Right lobe of liver (tissue), 6 donors: ENCODE results near the gene FKBP5. TPM values are rescaled to one million over a fixed set of nuclear protein-coding genes. Genes with fewer than 3 reads are reported as not detected.

ENCODE experiments used
- ATAC-seq, 4 donors: fragments of 200-7000 bp; cut with Tn5 transposase; one replicate each; pipeline ENCODE4 v1.9.1; 2020; ENCODE audit warnings: mild to moderate bottlenecking in 4 of 4, moderate library complexity in 4 of 4
- DNase-seq, 3 donors: peaks; one replicate each; pipeline ENCODE4 v3.0.0-alpha.2; 2020
- H3K27ac ChIP-seq, 3 donors: fragments of 200-600 bp; one replicate each; pipeline ENCODE4 v1.8.0; 2022
- H3K27me3 ChIP-seq, 2 donors: fragments of 200-600 bp; one replicate each; pipeline ENCODE4 v1.8.0; 2022
- H3K36me3 ChIP-seq, 4 donors: fragments of 200-600 bp; sonication (generic) in 1 of 4; one replicate each; pipeline versions ENCODE4 v1.5.1 to v1.8.0; 2017 to 2022; ENCODE audit warnings: control low read depth in 1 of 4
- H3K4me1 ChIP-seq, 4 donors: fragments of 200-600 bp; sonication (generic) in 1 of 4; one replicate each; pipeline versions ENCODE4 v1.5.1 to v1.8.0; 2017 to 2022; ENCODE audit warnings: control low read depth in 1 of 4
- H3K4me3 ChIP-seq, 3 donors: fragments of 200-600 bp; one replicate each; pipeline ENCODE4 v1.8.0; 2022
- H3K9me3 ChIP-seq, 4 donors: fragments of 200-600 bp; sonication (generic) in 1 of 4; one replicate each; pipeline versions ENCODE4 v1.5.1 to v1.8.0; 2017 to 2022; ENCODE audit warnings: control low read depth in 1 of 4
- POLR2A ChIP-seq: fragments of 450-650 bp; IDR thresholded peaks from one replicate; pipeline ENCODE4 v1.6.1; 2017; ENCODE audit warnings: antibody characterized with exemption, mild to moderate bottlenecking
- WGBS: methylation state at CpG from one replicate; pipeline ENCODE4 v1.1.6; 2018; ENCODE audit warnings: low coverage, low lambda C conversion rate; ENCODE audit not compliant: insufficient coverage; ENCODE audit errors: missing lambda C conversion rate; 5-methylcytosine and 5-hydroxymethylcytosine counted together
- intact Hi-C, 2 donors: fragments of 100-400 bp; cut with DNase I; formaldehyde crosslinking; loops; one replicate each; pipeline versions ENCODE4 v1.11.2 to v1.14.1; 2022
- total RNA-seq, 6 experiments: library from RNA; depleted of rRNA in 2 of 6; stranded (reverse); fragments of >200 nt in 2 of 6; fragmentation: NEBNext Ultra II Directional in 3 of 6; extraction: Animal tissue kit (Norgen Biotek cat#: 25700) in 3 of 6; gene quantifications; one replicate each; pipeline versions ENCODE4 v1.1.0 to v1.2.4, GENCODE V29; 2016 to 2023
- TF ChIP-seq, protein P1 (sequence below), 4 donors: fragments of 200-600 bp in 3 of 4; fragments of 450-650 bp in 1 of 4; IDR thresholded peaks; one replicate each; pipeline versions ENCODE4 v1.5.1 to v1.8.0; 2016 to 2022; ENCODE audit warnings: antibody characterized with exemption in 4 of 4, mild to moderate bottlenecking in 2 of 4
- donor health status: DM: no; HTN: yes; CAD: no.
- donor health status: DM: no; HTN: no; CAD: no.
- donor health status: DM: no; HTN: no; CAD: no.
- donor health status: DM: no; HTN: yes; CAD: no.
- donor health status: DM: no; HTN: yes; CAD: no.

Gene FKBP5
- total RNA-seq, 6 experiments from 2014 or later: 36.1 to 387 (median 111) TPM

DNA sequence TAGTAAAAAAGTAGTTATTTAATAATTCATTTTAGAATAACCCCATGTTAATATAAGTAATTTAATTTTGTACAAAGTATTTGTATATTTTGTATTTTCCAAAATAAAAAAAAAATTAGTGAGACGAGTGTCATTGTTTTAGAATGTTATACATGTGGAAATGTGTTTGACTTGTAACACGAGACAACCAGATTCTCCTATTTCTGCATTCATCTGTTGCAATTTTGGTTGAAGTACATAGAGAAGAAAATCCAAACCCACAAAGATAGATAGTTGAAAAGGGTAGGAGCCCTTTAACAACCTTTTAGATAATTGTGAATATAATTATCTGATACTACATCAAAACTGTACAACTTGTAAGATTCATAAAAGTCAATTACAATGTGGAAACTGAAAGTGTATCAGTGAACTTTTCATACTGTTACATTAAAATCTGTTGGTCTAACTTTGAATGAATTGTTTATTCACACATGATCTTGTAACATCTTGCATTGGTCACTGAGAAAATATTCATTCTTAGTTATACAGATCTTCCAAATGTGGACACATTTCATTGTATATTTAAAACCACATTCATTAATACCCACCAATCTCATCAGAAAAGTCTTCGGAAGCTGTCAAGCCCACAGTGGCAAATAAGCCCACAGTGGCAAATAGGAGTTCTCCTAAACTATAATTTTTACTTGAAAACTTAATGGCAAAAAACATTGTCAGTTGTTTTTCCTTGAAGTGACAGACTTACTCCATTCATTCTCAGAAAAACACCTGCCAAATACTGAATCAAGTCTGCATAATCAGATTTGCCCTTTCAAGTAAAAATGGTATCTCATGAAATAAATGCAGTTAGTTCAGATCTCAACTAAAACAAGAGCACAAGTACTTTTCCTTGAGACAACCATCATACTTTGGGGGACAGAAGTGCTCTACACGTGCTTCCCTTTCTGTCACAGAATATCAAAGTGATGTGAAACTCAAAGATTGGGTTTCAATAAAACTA, 52.8 kb downstream of the FKBP5 start:
- no peak for TF ChIP-seq POLR2A
- TF ChIP-seq, protein P1, sequence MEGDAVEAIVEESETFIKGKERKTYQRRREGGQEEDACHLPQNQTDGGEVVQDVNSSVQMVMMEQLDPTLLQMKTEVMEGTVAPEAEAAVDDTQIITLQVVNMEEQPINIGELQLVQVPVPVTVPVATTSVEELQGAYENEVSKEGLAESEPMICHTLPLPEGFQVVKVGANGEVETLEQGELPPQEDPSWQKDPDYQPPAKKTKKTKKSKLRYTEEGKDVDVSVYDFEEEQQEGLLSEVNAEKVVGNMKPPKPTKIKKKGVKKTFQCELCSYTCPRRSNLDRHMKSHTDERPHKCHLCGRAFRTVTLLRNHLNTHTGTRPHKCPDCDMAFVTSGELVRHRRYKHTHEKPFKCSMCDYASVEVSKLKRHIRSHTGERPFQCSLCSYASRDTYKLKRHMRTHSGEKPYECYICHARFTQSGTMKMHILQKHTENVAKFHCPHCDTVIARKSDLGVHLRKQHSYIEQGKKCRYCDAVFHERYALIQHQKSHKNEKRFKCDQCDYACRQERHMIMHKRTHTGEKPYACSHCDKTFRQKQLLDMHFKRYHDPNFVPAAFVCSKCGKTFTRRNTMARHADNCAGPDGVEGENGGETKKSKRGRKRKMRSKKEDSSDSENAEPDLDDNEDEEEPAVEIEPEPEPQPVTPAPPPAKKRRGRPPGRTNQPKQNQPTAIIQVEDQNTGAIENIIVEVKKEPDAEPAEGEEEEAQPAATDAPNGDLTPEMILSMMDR (IDR thresholded peaks at IDR 0.05): no peak
- H3K9me3 ChIP-seq: no peaks in the 10 kb centered on the region
- WGBS: 75% methylated on average over 4 of the region's 4 CpGs
- H3K27ac ChIP-seq: no peak overlapping the region
- H3K4me3 ChIP-seq: no peak overlapping the region
- ATAC-seq: no peak
- intact Hi-C loops: no loop called here
- peaks cover 0 to 92% (median 66%) of the 10 kb centered on the region in 4 donors for H3K36me3 ChIP-seq
- no peaks in the 10 kb centered on the region for H3K4me1 ChIP-seq
- no peak for DNase-seq
- H3K27me3 ChIP-seq: no peaks in the 10 kb centered on the region

DNA sequence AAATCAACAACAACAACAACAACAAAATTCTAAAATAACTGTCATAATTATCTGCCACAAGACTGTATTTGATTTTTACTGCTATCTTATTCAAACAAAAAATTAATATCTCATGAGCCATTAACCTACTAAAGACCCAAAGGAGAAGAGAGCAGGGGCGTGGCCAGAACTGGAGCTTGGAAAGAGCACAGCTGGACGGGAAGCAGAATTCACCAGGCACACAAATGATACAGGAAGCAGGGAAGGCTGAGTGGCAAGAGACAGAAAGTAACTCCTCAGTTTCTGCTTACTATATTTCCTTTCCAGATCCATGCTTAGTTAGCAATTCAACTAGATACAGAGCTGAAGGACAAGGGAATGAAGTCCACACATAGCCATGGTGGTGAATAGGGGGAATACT, 54.4 kb downstream of the FKBP5 start:
- peaks cover 0 to 91% (median 59%) of the 10 kb centered on the region in 4 donors for H3K36me3 ChIP-seq
- 59% methylated on average over 2 of the region's 2 CpGs for WGBS
- H3K27me3 ChIP-seq: no peaks in the 10 kb centered on the region
- DNase-seq (no peak), ATAC-seq (peak; percentile 40 to 56 (median 50))
- H3K27ac ChIP-seq: no peak overlapping the region
- no peak overlapping the region for H3K4me3 ChIP-seq
- TF ChIP-seq, protein P1 (IDR thresholded peaks at IDR 0.05): no peak
- no peak for TF ChIP-seq POLR2A
- H3K4me1 ChIP-seq: no peaks in the 10 kb centered on the region
- intact Hi-C loops: no loop called here
- no peaks in the 10 kb centered on the region for H3K9me3 ChIP-seq

DNA sequence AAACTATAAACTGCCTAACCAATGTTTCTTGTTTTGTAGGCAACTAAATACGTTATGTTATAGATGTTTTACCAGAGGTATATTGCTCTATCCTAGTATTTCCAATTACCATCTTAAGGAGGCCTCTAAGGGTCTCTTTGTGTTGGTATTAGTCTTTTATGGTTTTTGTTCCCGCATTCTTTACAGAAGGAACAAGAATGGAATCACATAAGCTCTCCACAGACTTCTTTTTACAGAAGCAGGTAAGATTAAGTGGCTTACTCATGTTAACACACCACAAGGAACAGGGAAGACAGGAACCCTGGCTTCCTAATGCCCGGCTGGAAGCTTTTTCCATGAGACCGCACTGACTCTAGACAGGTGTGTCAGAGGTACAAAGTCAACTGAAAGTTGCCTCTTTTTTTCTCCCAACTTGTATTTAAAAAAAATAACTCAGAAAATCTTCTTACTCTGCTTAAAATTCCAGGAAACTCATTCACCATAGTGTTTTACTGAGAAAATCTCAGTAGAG, 55.1 kb downstream of the FKBP5 start:
- Histone ChIP-seq H3K36me3 (peaks cover 0 to 91% (median 57%) of the 10 kb centered on the region in 4 donors), H3K4me3 (no peak overlapping the region), H3K27ac (no peak overlapping the region), H3K9me3 (no peaks in the 10 kb centered on the region), H3K4me1 (no peaks in the 10 kb centered on the region), H3K27me3 (no peaks in the 10 kb centered on the region)
- WGBS: 96% methylated on average over 4 of the region's 4 CpGs
- ATAC-seq (no peak), DNase-seq (no peak)
- TF ChIP-seq POLR2A: no peak
- TF ChIP-seq, protein P1 (IDR thresholded peaks at IDR 0.05): no peak
- intact Hi-C loops: no loop called here

DNA sequence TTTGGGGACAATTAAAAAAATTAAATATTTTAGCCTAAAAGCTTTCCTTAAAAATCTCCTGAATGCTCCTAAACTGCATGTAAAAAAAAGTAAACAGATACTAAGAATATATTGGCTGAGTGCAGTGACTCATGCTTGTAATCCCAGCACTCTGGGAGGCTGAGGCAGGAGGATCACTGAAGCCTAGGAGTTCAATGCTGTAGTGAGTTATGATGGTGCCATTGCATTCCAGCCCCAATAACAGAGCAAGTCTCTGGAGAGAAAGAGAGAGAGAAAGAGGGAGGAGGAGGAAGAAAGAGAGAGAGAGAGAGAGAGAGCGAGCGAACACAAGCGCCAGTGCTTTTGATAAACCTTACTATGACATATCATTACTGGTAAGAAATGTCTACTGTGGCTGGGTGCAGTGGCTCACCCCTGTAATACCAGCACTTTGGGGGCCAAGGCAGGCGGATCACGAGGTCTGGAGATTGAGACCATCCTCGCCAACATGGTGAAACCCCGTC, 58.8 kb downstream of the FKBP5 start:
- Histone ChIP-seq H3K4me1 (no peaks in the 10 kb centered on the region), H3K27me3 (no peaks in the 10 kb centered on the region), H3K36me3 (peaks cover 0 to 87% (median 38%) of the 10 kb centered on the region in 4 donors), H3K4me3 (no peak overlapping the region), H3K27ac (no peak overlapping the region), H3K9me3 (no peaks in the 10 kb centered on the region)
- intact Hi-C loops: no loop called here
- no peak for TF ChIP-seq POLR2A
- TF ChIP-seq, protein P1 (IDR thresholded peaks at IDR 0.05): no peak
- WGBS: 91% methylated on average over 4 of the region's 7 CpGs
- ATAC-seq (no peak), DNase-seq (no peak)
